ENCODE results near the gene KCNG2.

The KCNG2 gene

GRCh38 chr18:79943608-79944125, 145.9 kb downstream of the KCNG2 start:
- no peak for DNase-seq (ENCODE audit: low spot score)

GRCh38 chr18:79944126-79944731, 146.5 kb downstream of the KCNG2 start:
- DNase-seq (ENCODE audit: low spot score), result peak; percentile 64

- no peak for DNase-seq (ENCODE audit: low spot score)
These were observed 147.0 kb downstream of the KCNG2 start for GRCh38 chr18:79944746-79945117.

- no peak for DNase-seq (ENCODE audit: low spot score)
These were observed 147.6 kb downstream of the KCNG2 start for GRCh38 chr18:79945118-79946042.

- DNase-seq (ENCODE audit: low spot score), result no peak
These were observed 149.5 kb downstream of the KCNG2 start for GRCh38 chr18:79947054-79947755.

GRCh38 chr18:79947881-79948610, 150.3 kb downstream of the KCNG2 start:
- no peak for DNase-seq (ENCODE audit: low spot score)

GRCh38 chr18:79948719-79949411, 151.1 kb downstream of the KCNG2 start:
- DNase-seq (ENCODE audit: low spot score), result no peak

All from Ammon's horn (tissue), 1 donor.